Measurements from ENCODE around the gene GTF2F2.

The GTF2F2 gene

GRCh38 chr13:45289936-45290563, 169.7 kb downstream of the GTF2F2 start:
- DNase-seq (ENCODE audit: low read depth in 1 of 2, low spot score in 1 of 2): no peak
- TF ChIP-seq REST (IDR thresholded peaks at IDR 0.05; ENCODE audit: insufficient replicate concordance, low read depth): no peak
- no peak for TF ChIP-seq CTCF (IDR thresholded peaks at IDR 0.05; ENCODE audit: insufficient read depth, low read length)
- no peak for TF ChIP-seq SPI1 (IDR thresholded peaks at IDR 0.05; ENCODE audit: borderline replicate concordance, low read depth)
- no peak for TF ChIP-seq GABPA (IDR thresholded peaks at IDR 0.05; ENCODE audit: low read depth)
- TF ChIP-seq POLR2AphosphoS5 (IDR thresholded peaks at IDR 0.05; ENCODE audit: low read depth): no peak
- no peak overlapping the region for H3K4me3 ChIP-seq (replicated peaks; ENCODE audit: insufficient read depth, low read length)
- H3K27me3 ChIP-seq (ENCODE audit: insufficient read depth, poor library complexity, severe bottlenecking): no peaks in the 10 kb centered on the region
- H3K27ac ChIP-seq (replicated peaks): no peak overlapping the region

- H3K27ac ChIP-seq (replicated peaks): no peak overlapping the region
- no peak for TF ChIP-seq SPI1 (IDR thresholded peaks at IDR 0.05; ENCODE audit: borderline replicate concordance, low read depth)
- no peak for TF ChIP-seq REST (IDR thresholded peaks at IDR 0.05; ENCODE audit: insufficient replicate concordance, low read depth)
- TF ChIP-seq POLR2AphosphoS5 (IDR thresholded peaks at IDR 0.05; ENCODE audit: low read depth): no peak
- no peaks in the 10 kb centered on the region for H3K27me3 ChIP-seq (ENCODE audit: insufficient read depth, poor library complexity, severe bottlenecking)
- H3K4me3 ChIP-seq (replicated peaks; ENCODE audit: insufficient read depth, low read length): no peak overlapping the region
- no peak for DNase-seq (ENCODE audit: low read depth in 1 of 2, low spot score in 1 of 2)
Measured at GRCh38 chr13:45292176-45292575, 171.9 kb downstream of the GTF2F2 start.

- DNase-seq (ENCODE audit: low read depth in 1 of 2, low spot score in 1 of 2): no peak
- no peaks in the 10 kb centered on the region for H3K27me3 ChIP-seq (ENCODE audit: insufficient read depth, poor library complexity, severe bottlenecking)
- H3K27ac ChIP-seq (replicated peaks): no peak overlapping the region
- no peak for TF ChIP-seq REST (IDR thresholded peaks at IDR 0.05; ENCODE audit: insufficient replicate concordance, low read depth)
- TF ChIP-seq SPI1 (IDR thresholded peaks at IDR 0.05; ENCODE audit: borderline replicate concordance, low read depth): no peak
- TF ChIP-seq GABPA (IDR thresholded peaks at IDR 0.05; ENCODE audit: low read depth): no peak
- no peak for TF ChIP-seq POLR2AphosphoS5 (IDR thresholded peaks at IDR 0.05; ENCODE audit: low read depth)
- no peak for TF ChIP-seq CTCF (IDR thresholded peaks at IDR 0.05; ENCODE audit: insufficient read depth, low read length)
- H3K4me3 ChIP-seq (replicated peaks; ENCODE audit: insufficient read depth, low read length): no peak overlapping the region
Measured at GRCh38 chr13:45295536-45295935, 175.2 kb downstream of the GTF2F2 start.
